Endometrial microvascular endothelial cells (primary cell): ENCODE data around the gene MRC2. TPM values are rescaled to one million over a fixed set of nuclear protein-coding genes. Genes with fewer than 3 reads are reported as not detected.
"Not testable (repeated sequence)": the region's sequence is repeated elsewhere in the genome, so short reads cannot be mapped to it uniquely, and the experiment has no call there.

ENCODE experiments used
- in situ Hi-C: cut with HindIII; loops from 2 replicates; pipeline ENCODE4 v1.10.0; 2017; ENCODE audit warnings: low sequenced_read_pairs, low pct_unique_long_range_greater_than_20kb; ENCODE audit errors: inconsistent ontology term
- total RNA-seq: library from RNA; depleted of rRNA; stranded (reverse); fragments of >200 nt; gene quantifications from one replicate; pipeline ENCODE4 v1.2.3, GENCODE V29; 2015; ENCODE audit errors: inconsistent ontology term

Gene MRC2
- total RNA-seq, 1 donor from 2014 or later: 11.9 TPM

DNA sequence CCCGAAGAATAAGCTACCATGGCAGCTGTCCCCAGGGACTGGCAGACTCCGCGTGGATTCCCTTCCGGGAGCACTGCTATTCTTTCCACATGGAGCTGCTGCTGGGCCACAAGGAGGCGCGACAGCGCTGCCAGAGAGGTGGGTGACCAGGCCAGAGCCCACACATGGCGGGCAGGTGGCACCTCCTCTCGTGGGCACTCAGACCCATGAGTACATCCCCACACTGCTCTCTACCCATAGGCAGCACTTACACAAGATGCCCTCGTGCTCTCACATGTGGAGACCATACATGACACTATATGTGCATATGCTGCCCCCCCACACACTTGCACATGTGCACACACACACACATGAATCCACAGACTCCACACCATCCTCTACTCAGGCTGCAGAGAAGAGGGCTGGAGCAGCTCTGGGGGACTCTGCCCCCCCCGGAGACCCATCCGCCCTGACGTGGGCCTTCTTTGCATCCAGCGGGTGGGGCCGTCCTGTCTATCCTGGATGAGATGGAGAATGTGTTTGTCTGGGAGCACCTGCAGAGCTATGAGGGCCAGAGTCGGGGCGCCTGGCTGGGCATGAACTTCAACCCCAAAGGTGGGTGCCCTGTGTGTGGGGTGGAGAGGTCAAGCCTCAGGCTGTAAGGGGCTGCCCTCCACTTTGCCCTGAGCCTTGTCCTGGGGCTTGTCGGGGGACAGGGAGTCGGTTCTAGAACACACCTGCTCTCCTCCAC, 62.9 kb downstream of the MRC2 start:
- in situ Hi-C loops: no loop called here

DNA sequence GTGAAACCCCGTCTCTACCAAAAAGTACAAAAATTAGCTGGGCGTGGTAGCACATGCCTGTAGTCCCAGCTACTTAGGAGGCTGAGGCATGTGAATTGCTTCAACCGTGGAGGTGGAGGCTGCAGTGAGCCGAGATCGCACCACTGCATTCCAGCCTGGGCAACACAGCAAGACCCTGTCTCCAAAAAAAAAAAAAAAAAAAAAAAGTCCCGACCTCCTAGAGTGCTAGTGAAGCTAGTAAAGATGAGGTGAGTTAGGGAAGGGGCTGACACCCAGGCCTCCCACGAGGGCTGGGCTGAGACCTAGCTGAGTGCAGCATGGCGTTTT, 64.1 kb downstream of the MRC2 start:
- in situ Hi-C loops: not testable (repeated sequence)

GRCh38 chr17:62692159-62692651, 64.7 kb downstream of the MRC2 start:
- in situ Hi-C loops: no loop called here

DNA sequence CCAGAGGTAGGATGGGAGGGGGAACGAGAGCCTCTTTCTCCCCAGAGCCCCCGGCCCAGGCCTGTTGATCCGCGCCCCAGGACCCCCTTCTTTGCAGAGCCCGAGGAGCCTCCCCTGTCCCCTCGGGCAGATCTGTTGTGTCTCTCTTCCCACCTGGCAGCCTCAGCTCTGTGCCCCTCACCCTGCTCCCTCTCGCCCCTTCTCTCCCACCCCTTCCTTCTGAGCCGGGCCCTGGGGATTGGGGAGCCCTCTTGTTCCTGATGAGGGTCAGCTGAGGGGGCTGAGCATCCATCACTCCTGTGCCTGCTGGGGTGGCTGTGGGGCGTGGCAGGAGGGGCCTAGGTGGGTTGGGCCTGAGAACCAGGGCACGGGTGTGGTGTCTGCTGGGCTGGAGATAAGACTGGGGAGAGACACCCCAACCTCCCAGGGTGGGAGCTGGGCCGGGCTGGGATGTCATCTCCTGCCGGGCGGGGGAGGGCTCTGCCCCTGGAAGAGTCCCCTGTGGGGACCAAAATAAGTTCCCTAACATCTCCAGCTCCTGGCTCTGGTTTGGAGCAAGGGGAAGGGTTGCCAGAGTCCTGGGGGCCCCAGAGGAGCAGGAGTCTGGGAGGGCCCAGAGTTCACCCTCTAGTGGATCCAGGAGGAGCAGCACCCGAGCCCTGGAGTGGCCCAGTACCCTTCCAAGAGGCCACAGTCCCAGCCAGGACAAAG, 65.4 kb downstream of the MRC2 start:
- in situ Hi-C loops: no loop called here

GRCh38 chr17:62693616-62694409, 66.3 kb downstream of the MRC2 start:
- in situ Hi-C loops: no loop called here

DNA sequence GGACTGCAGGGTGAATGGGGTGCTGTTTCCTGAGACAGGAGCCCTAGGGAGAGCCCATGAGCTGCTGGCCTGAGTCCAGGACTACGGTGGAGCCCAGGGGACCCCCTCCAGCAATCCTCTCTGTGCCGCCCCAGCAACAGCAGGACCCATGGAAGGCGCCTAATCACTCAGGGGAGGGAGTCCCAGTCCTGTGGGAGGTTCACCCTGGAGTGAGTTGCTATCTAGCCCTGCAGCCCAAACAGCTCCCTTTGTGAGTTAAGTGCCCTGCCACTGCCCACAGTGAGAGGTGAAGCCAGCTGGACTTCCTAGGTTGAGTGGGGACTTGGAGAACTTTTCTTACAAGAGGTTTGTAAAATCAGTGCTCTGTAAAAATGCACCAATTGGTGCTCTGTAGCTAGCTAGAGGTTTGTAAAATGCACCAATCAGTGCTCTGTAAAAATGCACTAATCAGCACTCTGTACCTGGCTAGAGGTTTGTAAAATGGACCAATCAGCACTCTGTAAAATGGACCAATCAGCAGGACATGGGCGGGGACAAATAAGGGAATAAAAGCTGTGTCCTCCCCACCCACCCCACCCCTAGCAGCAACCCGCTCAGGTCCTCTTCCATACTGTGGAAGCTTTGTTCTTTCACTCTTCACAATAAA, 67.7 kb downstream of the MRC2 start:
- in situ Hi-C loops: not testable (repeated sequence)

DNA sequence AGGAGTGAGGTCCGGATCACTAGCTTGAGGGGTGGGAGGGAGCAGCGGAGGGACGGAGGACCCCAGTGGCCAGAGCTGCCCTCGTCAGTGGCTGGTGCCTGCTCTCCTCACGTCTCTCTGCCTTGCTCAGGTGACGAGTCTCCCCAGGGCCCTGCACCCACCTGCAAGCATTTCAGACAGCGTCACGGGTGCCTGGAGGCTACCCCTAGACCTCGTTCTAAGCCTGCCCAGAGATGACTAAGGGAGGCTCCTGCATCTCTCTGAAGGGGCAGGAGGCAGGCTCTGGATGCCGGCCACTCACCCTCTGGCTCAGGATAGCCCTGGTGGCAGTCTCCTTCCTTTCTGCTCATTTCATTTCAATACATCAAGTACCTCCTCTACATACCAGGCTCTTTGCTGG, 68.8 kb downstream of the MRC2 start:
- in situ Hi-C loops: no loop called here

DNA sequence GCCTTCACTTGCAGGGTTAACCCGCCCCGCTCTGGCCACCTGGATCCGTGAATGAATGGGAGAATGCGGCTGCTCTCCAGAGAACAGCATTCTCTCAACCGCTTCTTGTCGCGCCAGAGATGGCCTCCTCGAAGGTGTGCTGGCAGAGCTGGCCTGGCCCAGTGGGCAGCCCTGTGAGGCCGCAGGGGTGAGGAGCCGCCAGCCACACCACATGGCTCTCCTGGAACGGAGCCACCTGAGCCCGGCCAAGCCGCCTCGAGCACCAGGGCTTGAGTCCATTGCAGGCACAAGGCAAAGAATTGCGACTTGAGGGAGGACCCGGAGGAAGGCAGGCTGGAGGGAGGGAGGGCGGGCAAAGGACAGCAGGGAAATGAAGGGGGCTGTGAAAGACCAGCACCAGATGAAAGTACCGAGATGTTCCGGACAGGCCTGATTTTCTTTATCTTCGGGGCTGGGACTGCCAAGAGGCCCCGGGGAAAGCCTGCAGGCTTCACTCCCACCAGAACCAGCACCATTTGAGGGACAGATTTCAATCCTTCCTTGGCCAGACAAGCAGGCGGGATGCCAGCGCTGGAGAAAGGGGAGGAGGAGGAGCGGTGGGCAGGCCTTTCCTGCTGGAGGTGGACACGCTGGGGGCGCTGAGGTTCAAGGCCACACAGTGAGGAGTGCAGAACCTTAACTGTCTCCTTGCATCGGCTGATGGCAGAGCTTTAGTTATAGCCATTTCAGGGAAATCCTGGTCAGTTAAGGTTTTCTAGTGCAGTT, 69.4 kb downstream of the MRC2 start:
- in situ Hi-C loops: no loop called here

DNA sequence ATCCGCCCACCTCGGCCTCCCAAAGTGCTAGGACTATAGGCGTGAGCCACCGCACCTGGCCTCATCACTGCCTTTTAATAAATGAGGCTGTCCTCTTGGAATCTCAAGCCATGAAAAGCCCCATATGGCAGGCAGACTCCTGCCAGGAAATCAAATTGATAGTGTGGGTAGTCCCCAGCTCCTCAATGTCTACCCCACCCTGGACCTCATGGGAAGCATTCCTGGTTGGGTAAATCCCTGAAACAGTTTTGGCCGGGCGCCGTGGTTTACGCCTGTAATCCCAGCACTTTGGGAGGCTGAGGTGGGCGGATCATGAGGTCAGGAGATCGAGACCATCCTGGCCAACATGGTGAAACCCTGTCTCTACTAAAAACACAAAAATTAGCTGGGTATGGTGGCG, 71.0 kb downstream of the MRC2 start:
- in situ Hi-C loops: not testable (repeated sequence)

DNA sequence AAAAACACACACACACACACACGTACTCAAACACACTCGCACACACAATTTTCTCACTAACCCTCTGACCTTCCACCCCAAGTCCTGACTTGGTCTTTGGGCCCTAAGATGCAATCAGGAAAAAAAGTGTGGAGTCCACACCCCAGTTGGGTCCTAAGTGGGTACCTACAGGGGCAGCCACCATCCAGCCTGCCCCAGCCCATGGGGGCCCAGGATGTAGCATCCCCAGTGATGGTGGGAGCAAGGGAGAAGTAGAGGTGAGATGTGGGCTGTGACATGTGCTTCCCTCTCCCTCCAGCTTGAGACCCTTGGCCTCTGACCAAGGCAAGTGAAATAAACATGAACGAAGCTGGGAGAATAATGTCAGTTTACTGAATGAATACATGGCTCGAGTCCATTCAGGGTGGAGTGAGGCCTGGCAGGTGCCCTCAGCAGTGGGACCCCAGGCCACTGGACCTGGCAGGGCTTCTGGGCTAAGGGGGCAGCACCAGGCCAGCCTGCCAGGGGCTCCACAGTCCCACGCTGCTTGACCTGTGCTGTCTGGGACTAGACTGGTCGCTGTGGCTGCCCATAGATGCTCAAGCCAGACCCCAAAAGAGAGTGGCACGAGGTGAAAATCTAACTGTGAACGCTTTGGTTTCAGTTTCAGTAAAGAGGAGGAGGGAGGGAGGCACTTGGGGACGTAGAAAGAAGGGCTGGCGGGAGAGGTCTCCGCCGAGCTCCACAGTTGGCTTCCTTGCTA, 73.7 kb downstream of the MRC2 start:
- in situ Hi-C loops: no loop called here

GRCh38 chr17:62701706-62702085, 74.2 kb downstream of the MRC2 start:
- in situ Hi-C loops: no loop called here

GRCh38 chr17:62702746-62703260, 75.3 kb downstream of the MRC2 start:
- in situ Hi-C loops: no loop called here

- in situ Hi-C loops: no loop called here
Observed at GRCh38 chr17:62703261-62703775, 75.8 kb downstream of the MRC2 start.

DNA sequence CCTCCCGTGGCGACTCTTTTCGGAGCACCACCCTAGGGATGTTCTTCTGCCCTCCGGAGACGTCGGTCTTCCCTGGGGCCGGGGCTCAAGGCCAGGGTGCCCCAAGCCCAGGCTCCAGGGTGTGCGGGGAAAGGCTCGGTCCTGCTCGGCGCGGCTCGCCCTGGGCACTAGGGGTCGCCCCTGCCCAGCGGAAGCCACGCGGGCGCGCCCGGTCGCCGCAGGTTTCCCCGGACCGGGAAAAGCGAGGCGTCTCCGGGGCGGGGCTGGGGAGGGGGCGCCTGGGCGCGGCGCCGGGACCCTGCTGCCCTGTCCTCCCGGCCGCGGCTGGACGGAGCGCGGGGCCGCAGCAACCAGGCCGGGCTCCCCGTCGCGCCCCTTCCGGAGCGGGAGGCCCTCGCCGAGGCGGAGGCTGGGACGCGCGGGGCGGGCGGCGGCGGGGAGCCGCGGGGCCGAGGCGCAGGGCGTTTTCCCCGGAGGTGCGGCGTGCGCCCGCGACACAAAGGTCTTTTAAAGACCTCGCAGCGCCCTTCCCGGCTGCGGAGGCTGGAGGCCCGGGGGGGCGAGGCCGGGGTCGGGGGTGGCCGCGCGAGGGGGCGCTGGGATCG, 76.4 kb downstream of the MRC2 start:
- in situ Hi-C loops: no loop called here

GRCh38 chr17:62704381-62704971, 77.0 kb downstream of the MRC2 start:
- in situ Hi-C loops: no loop called here

- in situ Hi-C loops: no loop called here
Observed at GRCh38 chr17:62705156-62705777, 77.8 kb downstream of the MRC2 start.
